SK-N-SH (cell line): Measurements from ENCODE around the gene TCHP. TPM values are rescaled to one million over a fixed set of nuclear protein-coding genes. Genes with fewer than 3 reads are reported as not detected.

ENCODE experiments used
- CTCF ChIA-PET: fragments of 300-600, 350-600 bp; formaldehyde crosslinking; extraction: SDS; loops from one replicate; lab custom pipeline; 2021; lab: Yijun Ruan, JAX
- POLR2A ChIA-PET: fragments of 350-600 bp; sonication (Branson Sonifier 250); formaldehyde crosslinking; extraction: SDS; loops from one replicate; lab custom pipeline; 2020; ENCODE audit warnings: antibody characterized with exemption, inconsistent platforms; lab: Yijun Ruan, JAX
- DNase-seq: peaks from one replicate; pipeline ENCODE4 v3.0.0; 2012
- H2AFZ ChIP-seq: fragments of 200-600 bp; sonication (generic); 2 replicates; pipeline ENCODE4 v1.8.1; 2016; ENCODE audit warnings: antibody characterized with exemption, mild to moderate bottlenecking, low read depth
- H3F3A ChIP-seq: fragments of 200-600 bp; sonication (generic); replicated peaks from 2 replicates; pipeline ENCODE3; 2016; ENCODE audit warnings: antibody characterized with exemption, mild to moderate bottlenecking; ENCODE audit not compliant: insufficient read depth
- H3K27ac ChIP-seq, 2 experiments: fragments of 200-500 bp in 1 of 2; fragments of 200-600 bp in 1 of 2; sonication (Bioruptor generic) in 1 of 2; sonication (generic), shearing (Covaris generic) in 1 of 2; 2 replicates each; pipeline versions ENCODE4 v1.5.1 to v1.6.1; 2014 to 2016; ENCODE audit warnings: low read depth in 2 of 2, inconsistent platforms in 1 of 2, low read length in 1 of 2, mild to moderate bottlenecking in 1 of 2, mixed read lengths in 1 of 2
- H3K27me3 ChIP-seq: fragments of 200-600 bp; sonication (generic), shearing (Covaris generic); 2 replicates; pipeline ENCODE4 v1.6.1; 2016; ENCODE audit warnings: mixed run types; ENCODE audit not compliant: insufficient read depth
- H3K36me3 ChIP-seq, 2 experiments: fragments of 200-500 bp in 1 of 2; fragments of 200-600 bp in 1 of 2; sonication (Bioruptor generic) in 1 of 2; sonication (generic) in 1 of 2; replicated peaks in 1 of 2; 2 replicates each; pipeline versions ENCODE3 to v1.5.1; 2014 to 2016; ENCODE audit warnings: low read length in 1 of 2, mild to moderate bottlenecking in 1 of 2; ENCODE audit not compliant: insufficient read depth in 2 of 2, control insufficient read depth in 1 of 2
- H3K4me1 ChIP-seq, 2 experiments: fragments of 200-500 bp in 1 of 2; fragments of 200-600 bp in 1 of 2; sonication (Bioruptor generic) in 1 of 2; sonication (generic), shearing (Covaris generic) in 1 of 2; 2 replicates each; pipeline versions ENCODE4 v1.5.1 to v1.6.1; 2014 to 2016; ENCODE audit warnings: low read depth in 1 of 2, low read length in 1 of 2, mixed run types in 1 of 2; ENCODE audit not compliant: insufficient read depth in 2 of 2, control insufficient read depth in 1 of 2
- H3K4me2 ChIP-seq: fragments of 200-600 bp; sonication (generic), shearing (Covaris generic); 2 replicates; pipeline ENCODE4 v1.6.1; 2017; ENCODE audit warnings: mixed run types
- H3K4me3 ChIP-seq, 2 experiments: fragments of 200-500 bp in 1 of 2; fragments of 200-600 bp in 1 of 2; sonication (Bioruptor generic) in 1 of 2; sonication (generic), shearing (Covaris generic) in 1 of 2; 2 replicates each; pipeline versions ENCODE4 v1.5.1 to v1.8.1; 2014 to 2016; ENCODE audit warnings: low read depth in 2 of 2, inconsistent platforms in 1 of 2, low read length in 1 of 2, mild to moderate bottlenecking in 1 of 2, mixed read lengths in 1 of 2, moderate library complexity in 1 of 2
- H3K79me2 ChIP-seq: fragments of 200-600 bp; sonication (generic); 2 replicates; pipeline ENCODE4 v1.8.1; 2017; ENCODE audit warnings: mild to moderate bottlenecking; ENCODE audit not compliant: insufficient read depth
- H3K9ac ChIP-seq: fragments of 200-600 bp; sonication (generic); 2 replicates; pipeline ENCODE4 v1.6.1; 2017; ENCODE audit warnings: mixed run types
- H3K9me2 ChIP-seq: fragments of 200-600 bp; sonication (generic); 2 replicates; pipeline ENCODE4 v1.6.1; 2017; ENCODE audit warnings: mixed run types
- H3K9me3 ChIP-seq: fragments of 200-600 bp; sonication (generic); 2 replicates; pipeline ENCODE4 v1.6.1; 2017; ENCODE audit warnings: mixed run types, mild to moderate bottlenecking, moderate library complexity
- H4K20me1 ChIP-seq: fragments of 200-600 bp; sonication (generic); 2 replicates; pipeline ENCODE4 v1.6.1; 2017; ENCODE audit warnings: mild to moderate bottlenecking, mixed run types; ENCODE audit not compliant: insufficient read depth
- ELF1 ChIP-seq: IDR thresholded peaks from 2 replicates; pipeline ENCODE4 v1.4.0; 2012
- FOXJ3 ChIP-seq: sonication (generic); formaldehyde crosslinking; IDR thresholded peaks from 2 replicates; pipeline ENCODE4 v1.5.1; 2020; ENCODE audit warnings: mild to moderate bottlenecking, missing genetic modification reagents
- FOXM1 ChIP-seq: IDR thresholded peaks from 2 replicates; pipeline ENCODE4 v1.4.0; 2012; ENCODE audit warnings: low read depth, mild to moderate bottlenecking
- GATA2 ChIP-seq: sonication (generic); formaldehyde crosslinking; IDR thresholded peaks from 2 replicates; pipeline ENCODE4 v1.5.0; 2020; ENCODE audit warnings: mild to moderate bottlenecking, missing genetic modification reagents
- IRF3 ChIP-seq: fragments of 150-350 bp; IDR thresholded peaks from 2 replicates; pipeline ENCODE4 v1.6.1; 2016; ENCODE audit warnings: mild to moderate bottlenecking, low read depth, low read length
- JUND ChIP-seq: IDR thresholded peaks from 2 replicates; pipeline ENCODE4 v1.4.0; 2012
- MEF2A ChIP-seq: IDR thresholded peaks from 2 replicates; pipeline ENCODE4 v1.4.0; 2012; ENCODE audit warnings: low read depth, borderline replicate concordance
- MXI1 ChIP-seq: IDR thresholded peaks from 2 replicates; pipeline ENCODE4 v1.6.1; 2012; ENCODE audit warnings: mild to moderate bottlenecking, low read depth, low read length, improper control_type of control experiment
- NRF1 ChIP-seq: IDR thresholded peaks from 2 replicates; pipeline ENCODE4 v1.6.1; 2012; ENCODE audit warnings: low read depth, mild to moderate bottlenecking, low read length
- POLR2AphosphoS5 ChIP-seq: IDR thresholded peaks from 2 replicates; pipeline ENCODE4 v1.6.1; 2012; ENCODE audit warnings: low read depth, low read length
- RCOR1 ChIP-seq: fragments of 150-350 bp; IDR thresholded peaks from 2 replicates; pipeline ENCODE4 v1.6.1; 2017; ENCODE audit warnings: antibody characterized with exemption, low read length
- REST ChIP-seq: IDR thresholded peaks from 2 replicates; pipeline ENCODE4 v1.6.1; 2012; ENCODE audit warnings: mild to moderate bottlenecking, low read depth, low read length, moderate library complexity
- RFX5 ChIP-seq: IDR thresholded peaks from 2 replicates; pipeline ENCODE4 v1.6.1; 2012; ENCODE audit warnings: mild to moderate bottlenecking, improper control_type of control experiment, low read length
- RXRA ChIP-seq: IDR thresholded peaks from 2 replicates; pipeline ENCODE4 v1.4.0; 2012; ENCODE audit warnings: low read depth, mild to moderate bottlenecking, borderline replicate concordance
- SIN3A ChIP-seq: IDR thresholded peaks from 2 replicates; pipeline ENCODE4 v1.6.1; 2012; ENCODE audit warnings: low read depth, mild to moderate bottlenecking, low read length, moderate library complexity, borderline replicate concordance
- SMC3 ChIP-seq: IDR thresholded peaks from 2 replicates; pipeline ENCODE4 v1.6.1; 2012; ENCODE audit warnings: low read depth, low read length, improper control_type of control experiment
- TAF1 ChIP-seq: IDR thresholded peaks from 2 replicates; pipeline ENCODE4 v1.6.1; 2012; ENCODE audit warnings: low read depth, mild to moderate bottlenecking, low read length, moderate library complexity, borderline replicate concordance
- TCF12 ChIP-seq: IDR thresholded peaks from 2 replicates; pipeline ENCODE4 v1.4.0; 2012
- WGBS: methylation state at CpG from one replicate; pipeline ENCODE4 v1.1.6; 2017; ENCODE audit warnings: low lambda C conversion rate; 5-methylcytosine and 5-hydroxymethylcytosine counted together
- polyA plus RNA-seq, 3 experiments: library from polyadenylated mRNA; depleted of rRNA; stranded (reverse); fragments of >200 nt; gene quantifications; 2 replicates each; pipeline ENCODE4 v1.2.3, GENCODE V29; 2012
- TF ChIP-seq, protein P1 (sequence below): IDR thresholded peaks from 2 replicates; pipeline ENCODE4 v1.4.0; 2012; ENCODE audit warnings: low read depth

The TCHP gene
- polyA plus RNA-seq, 1 of the 3 experiments (the other 2 are of a cell fraction) = 37.3 TPM

DNA sequence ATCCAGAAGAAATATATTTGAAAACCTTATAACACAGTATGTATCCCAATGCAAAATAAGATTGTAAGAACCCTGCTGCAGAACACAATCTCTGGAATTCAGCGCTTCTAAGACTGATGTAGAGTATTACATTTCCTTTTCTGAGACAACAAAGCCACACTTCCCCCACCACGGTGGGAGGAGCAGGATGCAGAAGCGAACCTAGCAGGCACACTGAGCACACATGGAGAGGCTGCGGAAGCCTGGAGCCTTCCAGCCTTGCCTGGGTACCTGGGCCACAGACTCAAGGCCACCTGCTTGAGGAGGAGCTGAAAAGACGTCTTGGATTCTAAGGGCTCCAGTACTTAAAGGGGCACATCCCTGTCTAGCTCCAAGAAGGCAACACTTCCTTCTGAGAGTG, 46.4 kb downstream of the TCHP start (continued):
- TF ChIP-seq MEF2A = no peak
- no peak for TF ChIP-seq FOXJ3 (CRISPR knock-in tag)
- TF ChIP-seq MXI1 = no peak
- no peak for TF ChIP-seq IRF3
- no peak for TF ChIP-seq SMC3
- TF ChIP-seq RFX5 = no peak
- no peak for TF ChIP-seq ELF1
- TF ChIP-seq RCOR1 = no peak
- no peak for TF ChIP-seq GATA2

DNA sequence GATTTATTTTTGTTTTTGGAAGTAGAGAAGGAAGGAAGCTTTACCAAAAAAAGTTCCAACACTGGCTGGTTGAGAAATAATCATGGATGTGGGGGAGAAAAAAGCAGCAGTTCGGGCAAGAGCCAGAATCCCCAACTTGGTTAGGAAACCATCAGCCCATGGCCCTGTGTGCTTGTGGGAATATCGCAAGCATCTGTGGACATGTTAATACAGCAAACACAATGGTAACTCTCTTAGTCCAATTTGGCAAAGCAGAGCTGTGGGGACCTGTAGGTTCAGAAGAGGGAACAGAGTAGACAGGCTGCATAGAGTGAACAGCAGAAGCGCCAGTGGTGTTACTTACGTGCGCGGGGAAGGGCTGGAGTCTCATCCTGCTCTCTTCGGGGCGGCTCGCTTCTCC, 46.8 kb downstream of the TCHP start:
- H3K27ac ChIP-seq = peak overlapping the region in 1 of 2 experiments; percentile 92; a peak in 2 of 4 replicates
- 96% methylated on average over 9 of the region's 9 CpGs for WGBS
- ChIA-PET CTCF (no interaction called here), POLR2A (no interaction called here)
- H2AFZ ChIP-seq = no peak overlapping the region
- TF ChIP-seq SIN3A = no peak
- TF ChIP-seq FOXM1 = no peak
- TF ChIP-seq REST = no peak
- TF ChIP-seq TCF12 = no peak
- no peak for TF ChIP-seq NRF1
- TF ChIP-seq RFX5 = no peak
- TF ChIP-seq POLR2AphosphoS5 = no peak
- TF ChIP-seq RXRA = no peak
- TF ChIP-seq JUND = no peak
- no peak for TF ChIP-seq MEF2A
- no peak for TF ChIP-seq TAF1
- TF ChIP-seq, protein P1, sequence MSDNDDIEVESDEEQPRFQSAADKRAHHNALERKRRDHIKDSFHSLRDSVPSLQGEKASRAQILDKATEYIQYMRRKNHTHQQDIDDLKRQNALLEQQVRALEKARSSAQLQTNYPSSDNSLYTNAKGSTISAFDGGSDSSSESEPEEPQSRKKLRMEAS = no peak
- no peaks in the 10 kb centered on the region for H3K9me3 ChIP-seq
- no peak overlapping the region; the same call in 1 of the 2 replicates for H3K4me2 ChIP-seq
- H3K36me3 ChIP-seq = peaks cover 18 to 58% of the 10 kb centered on the region in 2 experiments
- peaks cover 5 to 48% of the 10 kb centered on the region in 2 experiments for H3K4me1 ChIP-seq
- no peak overlapping the region for H3K9ac ChIP-seq
- no peaks in the 10 kb centered on the region for H3K79me2 ChIP-seq
- peaks cover 3% of the 10 kb centered on the region; the same call in 1 of the 2 replicates for H4K20me1 ChIP-seq
- no peak for DNase-seq
- no peak overlapping the region for H3K4me3 ChIP-seq
- no peaks in the 10 kb centered on the region for H3K9me2 ChIP-seq
- peaks cover 28% of the 10 kb centered on the region for H3F3A ChIP-seq
- no peaks in the 10 kb centered on the region for H3K27me3 ChIP-seq
